Stimulated activated naive CD4-positive, alpha-beta T cell (primary cell): ENCODE data around the gene CRABP2.

Source experiments
- DNase-seq, 6 experiments: peaks; one replicate each; lab custom pipeline; 2025; lab: John Stamatoyannopoulos, UW

Gene CRABP2

DNA sequence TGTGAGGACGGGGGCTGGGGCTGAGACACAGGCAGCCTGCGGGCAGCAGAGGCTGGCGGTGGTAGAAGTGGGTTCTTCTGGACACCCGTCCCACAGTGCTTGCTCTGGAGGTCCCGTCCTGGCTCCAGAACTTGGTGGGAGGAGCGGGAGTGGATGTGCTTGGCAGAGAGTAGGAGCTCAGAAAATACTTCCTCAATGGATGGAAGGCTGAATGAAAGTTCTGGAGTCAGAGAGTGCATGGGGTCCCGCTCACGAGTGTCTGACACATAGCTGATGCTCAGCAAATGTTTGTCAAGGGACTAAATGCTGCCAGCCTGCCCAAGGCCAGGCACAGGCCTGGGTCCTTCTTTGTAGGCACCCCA lies 14.7 kb downstream of the CRABP2 start:
- DNase-seq, result no peak

DNA sequence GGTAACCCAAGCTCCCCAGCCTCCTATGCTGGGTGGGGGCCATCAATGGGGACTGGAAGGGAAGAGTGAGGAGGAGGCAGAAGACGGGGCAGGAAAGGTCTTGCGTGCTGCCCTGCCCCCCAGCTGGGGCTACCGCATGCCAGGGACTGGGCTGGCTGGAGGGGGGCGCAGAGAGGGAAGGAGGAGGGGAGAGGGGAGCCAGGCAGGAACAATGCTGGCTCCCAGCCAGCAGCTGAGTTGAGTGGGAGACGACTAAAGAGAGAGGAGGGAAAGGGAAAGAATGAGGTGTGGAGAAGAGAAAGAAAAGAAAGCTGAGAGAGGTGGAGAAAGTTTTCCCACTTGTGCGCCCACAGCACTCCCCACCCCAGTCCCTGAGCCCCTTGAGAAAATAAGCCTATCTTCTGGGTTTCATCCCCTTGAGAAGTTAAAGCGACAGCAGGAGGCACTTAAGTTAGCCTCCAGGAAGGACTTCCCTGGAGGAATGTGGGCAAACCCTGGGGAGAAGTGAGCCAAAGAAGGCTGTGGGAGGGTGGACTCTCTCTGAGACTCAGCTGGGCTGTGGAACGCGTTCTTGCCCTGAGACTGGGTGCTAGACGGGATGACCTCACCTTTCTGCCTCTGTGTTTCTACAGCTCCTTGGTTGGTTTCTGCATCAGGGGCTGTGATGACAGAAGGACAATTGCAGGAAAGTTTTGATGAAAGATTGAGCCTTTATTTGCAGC lies 15.3 kb downstream of the CRABP2 start:
- no peak for DNase-seq

DNA sequence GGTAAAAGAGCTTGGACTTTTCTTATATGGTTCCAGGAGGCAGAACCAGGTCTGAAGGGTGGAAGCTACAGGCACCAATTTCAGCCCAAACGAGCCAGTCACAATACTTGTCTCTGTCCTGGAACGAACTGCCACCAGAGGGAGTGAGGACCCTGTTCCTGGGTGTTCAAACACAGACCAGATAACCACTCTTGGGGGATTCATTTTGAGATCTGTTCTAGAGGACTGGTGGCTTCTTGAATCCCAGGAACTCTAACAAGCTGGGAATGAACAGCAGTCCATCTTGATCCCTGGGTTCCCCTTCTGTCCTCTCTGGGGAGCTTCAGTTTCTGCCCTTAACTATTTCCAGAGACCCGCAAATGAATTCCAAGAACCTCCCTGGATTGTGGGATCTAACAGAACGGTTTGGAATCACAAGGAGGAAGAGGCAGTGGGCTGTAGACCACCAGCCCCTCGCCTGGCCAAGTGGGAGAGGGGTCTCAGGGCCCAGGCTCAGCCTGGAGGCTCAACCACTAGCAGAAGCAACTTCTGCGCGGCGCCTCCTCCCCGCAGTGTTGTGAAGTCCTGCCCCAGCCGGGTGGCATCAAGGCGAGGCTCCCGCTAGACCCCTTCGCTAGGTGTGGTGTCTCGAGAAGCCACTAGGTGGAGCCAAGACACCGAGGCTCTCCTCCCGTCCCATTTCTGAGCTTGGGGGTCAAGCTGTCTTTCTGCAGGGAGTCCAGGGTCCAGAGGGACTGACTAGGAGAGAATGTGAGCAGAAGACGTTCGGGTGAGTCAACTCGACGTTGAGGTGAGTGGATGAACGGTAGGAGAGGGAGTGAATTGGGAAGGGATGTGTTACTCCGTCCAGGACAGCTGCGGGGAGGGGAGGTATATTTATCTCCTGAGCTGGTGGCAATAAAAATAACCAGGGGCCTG lies 16.1 kb downstream of the CRABP2 start:
- DNase-seq, result peak; percentile 50 to 80 (median 68)

DNA sequence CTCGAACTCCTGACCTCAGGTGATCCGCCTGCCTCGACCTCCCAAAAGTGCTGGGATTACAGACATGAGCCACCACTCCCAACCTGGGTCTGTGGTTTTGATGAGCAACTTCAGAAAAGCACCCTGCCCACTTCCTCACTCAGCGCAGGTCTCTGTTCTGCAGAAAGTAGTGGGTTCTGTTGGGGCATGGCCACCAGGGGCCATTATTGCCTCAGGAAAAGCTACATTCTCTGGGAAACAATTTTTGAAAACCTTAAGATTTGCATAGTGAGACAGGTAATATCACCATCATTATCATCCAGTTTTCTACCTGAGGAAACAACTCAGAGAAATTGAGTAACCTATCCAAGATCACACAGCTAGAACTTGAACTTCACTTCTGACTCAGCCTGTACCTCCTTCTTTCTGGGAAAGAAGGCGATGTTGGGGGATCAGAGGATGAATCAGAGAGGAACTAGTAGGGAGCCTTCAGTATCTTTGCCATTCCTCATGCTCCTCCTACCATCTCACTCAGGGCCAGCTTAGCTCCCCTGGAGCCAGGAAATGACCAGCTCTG lies 21.1 kb downstream of the CRABP2 start:
- DNase-seq, result peak in 2 of 6 experiments; percentile 27 to 41

DNA sequence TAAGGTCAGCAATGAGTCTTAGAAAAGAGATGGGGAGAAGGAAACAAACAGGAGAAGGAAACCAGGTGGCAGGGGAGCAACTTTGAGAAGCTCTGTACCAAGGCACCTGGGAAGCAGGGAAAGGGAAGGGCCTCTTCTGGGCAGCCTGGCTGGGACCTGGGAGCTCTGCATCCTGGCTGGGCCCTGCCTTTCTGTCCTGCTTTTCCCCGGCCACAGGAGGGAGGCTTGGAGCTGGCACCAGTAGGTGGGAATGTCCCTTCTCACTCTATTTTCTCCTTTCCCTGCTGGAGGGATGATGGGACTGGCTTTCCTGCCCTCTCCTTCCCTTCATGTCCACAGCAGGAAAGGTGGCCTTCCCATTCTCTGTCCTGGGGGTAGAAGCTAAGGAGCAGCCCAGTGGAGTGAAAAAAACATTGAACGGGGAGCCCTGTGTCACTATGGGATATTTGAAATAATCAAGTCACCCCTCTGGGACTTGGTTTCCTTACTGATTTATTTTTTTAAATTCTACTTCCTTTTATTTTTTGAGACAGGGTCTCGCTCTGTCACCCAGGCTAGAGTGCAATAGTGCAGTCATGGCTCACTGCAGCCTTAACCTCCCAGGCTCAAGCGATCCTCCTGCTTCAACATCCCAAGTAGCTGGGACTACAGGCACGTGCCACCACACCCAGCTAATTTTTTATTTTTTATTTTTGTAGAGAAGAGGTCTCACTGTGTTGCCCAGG lies 23.1 kb downstream of the CRABP2 start:
- no peak for DNase-seq

DNA sequence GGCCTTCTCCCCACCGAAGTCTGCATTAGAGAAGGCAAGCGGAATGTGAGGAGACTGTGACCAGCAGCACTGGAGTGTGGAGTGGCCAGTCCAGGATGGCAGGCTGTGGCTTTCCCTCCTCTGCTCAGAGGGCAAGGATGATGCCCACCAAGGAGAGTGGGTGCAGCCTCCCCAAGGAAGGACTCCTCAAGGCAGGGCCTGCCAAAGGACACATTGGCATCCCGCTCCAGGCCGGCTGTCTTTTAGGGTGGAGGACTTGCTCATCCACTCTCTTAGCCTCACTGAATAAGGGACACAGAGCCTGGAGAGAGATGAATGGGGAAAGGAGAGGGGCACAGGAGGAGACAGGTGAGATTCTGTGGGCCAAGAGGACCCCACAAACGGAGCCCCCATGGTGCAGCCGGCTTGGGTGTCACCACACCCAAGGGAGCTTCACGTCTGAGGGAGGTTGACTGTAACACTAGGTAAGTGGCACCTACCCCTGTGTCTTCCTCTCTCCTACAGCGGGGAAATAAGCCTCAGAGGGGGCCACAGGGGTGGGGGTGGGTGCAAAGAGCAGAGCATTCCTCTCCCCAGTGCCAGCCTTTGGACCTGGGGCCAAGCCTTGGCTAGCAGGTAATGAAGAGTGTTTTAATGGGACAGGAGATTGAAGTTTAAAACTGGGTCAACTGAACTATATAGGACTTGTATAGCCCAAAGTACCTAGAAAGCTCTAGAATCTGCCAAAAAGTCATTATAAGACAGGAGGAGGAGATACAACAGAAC lies 24.0 kb downstream of the CRABP2 start:
- no peak for DNase-seq

DNA sequence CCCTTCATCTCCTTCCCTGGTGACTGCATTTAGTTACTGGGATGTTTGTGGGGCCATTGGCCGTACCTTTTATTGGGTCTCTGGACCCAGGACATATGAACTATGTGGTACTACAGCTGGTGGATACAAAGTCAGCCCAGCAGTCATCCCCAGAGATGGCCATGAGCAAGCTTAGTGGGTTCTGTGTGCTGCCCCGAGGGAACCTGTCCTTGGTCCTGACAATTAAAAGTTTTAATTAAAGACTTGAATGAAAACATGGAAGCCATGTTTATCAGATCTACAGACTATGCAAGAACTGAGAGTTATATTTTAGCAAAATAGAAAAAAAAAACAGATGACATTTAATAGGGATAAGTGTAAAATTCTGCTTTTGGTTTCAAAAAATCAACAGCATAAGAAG lies 25.3 kb downstream of the CRABP2 start:
- DNase-seq, result no peak

DNA sequence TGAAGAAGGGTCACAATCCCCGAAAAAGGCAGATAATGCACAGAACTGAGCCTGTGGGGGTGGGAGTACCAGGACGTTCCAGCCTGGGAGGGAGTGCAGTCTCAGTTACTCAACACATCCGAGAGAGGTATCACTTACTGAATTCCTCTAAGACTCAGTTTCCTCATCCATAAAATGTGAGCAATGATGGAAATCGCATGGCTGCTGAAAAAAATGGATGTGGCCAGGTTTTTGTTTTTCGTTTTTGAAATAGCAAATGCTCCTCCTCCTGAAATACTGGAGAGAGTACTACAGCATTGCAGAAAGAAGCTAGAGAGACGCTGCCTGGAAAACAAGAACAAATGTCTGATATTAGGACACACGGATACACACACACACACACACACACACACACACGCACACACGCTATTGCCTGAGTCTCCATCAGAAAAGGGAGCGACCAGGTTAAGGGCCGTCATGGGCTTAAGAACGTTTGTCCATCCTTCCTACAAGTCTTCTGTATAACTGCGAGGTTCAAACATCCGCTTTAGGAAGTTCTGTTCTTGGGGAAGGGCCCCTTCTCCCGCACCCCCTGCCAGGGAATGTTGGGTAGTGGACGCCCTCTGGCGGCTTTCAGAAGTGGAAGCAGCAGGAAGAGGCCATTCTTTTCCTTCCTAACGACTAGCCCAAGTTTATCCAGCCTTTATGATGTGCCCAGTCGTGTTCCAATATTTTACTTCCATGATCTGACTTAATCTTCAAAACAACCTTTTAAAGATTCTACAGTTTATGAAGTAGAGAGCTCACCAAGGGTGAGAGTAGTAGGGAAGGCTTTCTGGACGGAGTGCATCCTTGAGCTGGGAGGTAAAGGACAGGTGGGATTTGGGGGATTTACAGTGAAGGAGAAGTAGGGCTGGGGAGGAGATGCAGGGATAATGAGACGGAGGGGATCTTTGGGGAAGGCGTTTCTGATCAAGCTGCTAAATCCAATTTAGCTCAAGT lies 27.5 kb downstream of the CRABP2 start:
- DNase-seq, result peak in 4 of 6 experiments; percentile 6 to 43 (median 22)

DNA sequence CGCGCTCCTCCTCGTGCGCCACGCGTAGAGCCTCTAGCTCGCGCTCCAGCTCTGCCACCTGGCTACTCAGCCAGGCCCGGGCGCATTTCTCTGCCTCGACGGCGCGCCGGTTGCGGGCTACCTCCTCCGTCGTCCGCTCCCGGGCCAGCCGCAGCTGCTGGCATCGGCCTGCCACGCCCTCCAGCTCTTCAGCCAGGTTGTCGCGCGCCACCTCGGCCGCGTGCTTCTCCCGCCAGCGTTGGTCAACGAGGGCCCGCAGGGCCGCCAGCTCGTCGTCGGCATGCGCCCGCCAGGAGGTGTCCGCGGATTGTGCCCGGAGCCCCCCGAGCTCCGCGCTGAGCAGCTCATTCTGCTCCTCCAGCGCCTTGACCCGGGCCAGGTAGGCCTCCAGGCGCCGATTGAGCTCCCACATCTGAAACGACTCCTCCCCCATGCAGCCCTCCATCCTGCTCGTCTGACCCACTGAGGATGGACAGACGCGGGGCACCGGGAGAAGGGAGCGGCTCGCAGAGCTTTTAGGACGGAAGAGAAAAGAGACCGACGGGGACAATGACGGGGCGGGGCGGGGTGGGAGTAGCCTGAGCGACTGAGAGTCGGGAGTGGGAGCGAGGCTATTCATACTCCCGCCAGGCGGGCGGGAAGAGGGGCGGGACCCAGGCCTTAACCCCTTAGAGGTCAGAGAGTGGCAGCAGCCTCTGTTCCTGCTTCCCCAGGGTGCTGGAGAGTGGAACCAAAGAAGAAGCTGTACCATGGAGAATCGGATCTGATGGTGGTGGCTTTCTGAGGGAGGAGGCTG lies 28.4 kb downstream of the CRABP2 start, which contains the start of gene NES:
TSS of gene NES (minus strand) at position 588 of the 796 bp plus-strand sequence. CDS start at position 445, 143 bp downstream.
- no peak for DNase-seq

DNA sequence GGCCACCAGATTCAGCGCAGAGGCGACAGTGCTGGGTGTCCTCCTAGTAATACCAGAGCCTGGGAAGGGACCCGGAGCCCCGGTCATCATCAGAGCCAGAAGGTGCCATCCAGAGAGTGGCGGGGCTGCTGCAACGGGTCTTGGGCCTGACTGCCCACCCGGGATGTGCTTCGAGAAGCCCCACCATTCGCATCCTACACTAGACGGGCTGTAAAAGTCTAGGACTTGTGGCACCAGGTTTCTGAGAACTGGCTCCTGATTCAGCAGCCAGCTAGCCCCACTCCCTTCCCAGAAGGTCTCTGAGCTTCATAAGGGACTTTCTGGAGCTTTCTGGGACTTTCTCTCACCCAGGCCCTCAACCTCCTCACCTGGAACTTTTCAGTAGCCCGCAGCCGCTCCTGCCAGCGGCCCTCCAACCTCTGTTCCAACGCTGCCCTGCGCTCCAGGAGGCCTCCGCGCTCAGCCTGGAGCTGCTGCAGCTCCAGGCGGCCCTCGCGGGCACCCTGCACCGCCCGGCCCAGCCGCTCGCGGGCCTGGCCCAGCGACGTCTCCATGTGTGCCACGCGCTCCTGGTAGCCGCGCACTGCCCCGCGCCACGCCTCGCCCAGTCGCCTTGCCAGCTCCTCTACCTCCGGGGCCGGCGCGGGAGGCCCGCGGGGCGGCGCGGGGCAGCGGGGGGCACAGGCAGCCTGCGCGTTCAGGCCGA lies 29.1 kb downstream of the CRABP2 start:
- DNase-seq, result no peak

DNA sequence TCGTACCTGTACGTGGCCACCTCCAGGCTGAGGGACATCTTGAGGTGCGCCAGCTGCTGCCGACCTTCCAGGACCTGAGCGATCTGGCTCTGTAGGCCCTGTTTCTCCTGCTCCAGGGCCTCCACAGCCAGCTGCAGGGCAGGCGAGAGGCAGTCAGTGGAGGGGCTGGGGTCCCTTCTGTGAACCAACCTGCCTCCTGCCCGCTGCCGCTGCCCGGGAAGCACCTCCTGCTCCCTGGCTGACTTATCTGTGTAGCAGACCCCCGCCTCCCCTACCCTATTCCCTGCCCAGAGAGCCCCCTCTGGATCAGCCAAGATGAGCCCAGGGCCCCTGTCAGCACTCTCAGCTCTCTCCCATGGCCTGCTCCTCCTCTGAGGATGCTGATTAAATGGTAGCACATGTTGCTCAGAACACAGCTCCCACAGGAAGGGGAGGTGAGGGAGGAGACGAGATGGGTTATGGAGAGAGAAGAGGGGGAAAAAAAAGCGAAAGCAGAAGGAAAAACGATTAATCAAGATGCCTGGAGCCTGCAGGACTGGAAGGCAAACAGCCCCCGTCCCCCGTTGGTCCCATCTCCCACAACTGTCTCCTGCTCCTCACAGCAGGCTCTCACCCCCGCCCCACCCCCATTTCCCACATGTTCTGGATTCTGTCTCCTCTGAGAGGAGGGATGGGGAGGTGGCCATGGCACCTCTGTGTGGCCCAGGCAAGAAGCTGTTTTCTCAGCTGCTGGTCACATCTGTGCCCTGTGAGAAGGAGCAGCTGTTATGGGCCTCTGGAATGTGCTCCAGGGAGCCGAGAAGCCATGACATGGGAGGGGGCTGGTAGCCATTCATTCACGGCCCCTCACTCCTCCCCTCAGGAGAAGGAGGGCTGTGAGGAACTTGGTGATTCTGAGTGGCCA lies 29.9 kb downstream of the CRABP2 start:
- DNase-seq, result no peak

DNA sequence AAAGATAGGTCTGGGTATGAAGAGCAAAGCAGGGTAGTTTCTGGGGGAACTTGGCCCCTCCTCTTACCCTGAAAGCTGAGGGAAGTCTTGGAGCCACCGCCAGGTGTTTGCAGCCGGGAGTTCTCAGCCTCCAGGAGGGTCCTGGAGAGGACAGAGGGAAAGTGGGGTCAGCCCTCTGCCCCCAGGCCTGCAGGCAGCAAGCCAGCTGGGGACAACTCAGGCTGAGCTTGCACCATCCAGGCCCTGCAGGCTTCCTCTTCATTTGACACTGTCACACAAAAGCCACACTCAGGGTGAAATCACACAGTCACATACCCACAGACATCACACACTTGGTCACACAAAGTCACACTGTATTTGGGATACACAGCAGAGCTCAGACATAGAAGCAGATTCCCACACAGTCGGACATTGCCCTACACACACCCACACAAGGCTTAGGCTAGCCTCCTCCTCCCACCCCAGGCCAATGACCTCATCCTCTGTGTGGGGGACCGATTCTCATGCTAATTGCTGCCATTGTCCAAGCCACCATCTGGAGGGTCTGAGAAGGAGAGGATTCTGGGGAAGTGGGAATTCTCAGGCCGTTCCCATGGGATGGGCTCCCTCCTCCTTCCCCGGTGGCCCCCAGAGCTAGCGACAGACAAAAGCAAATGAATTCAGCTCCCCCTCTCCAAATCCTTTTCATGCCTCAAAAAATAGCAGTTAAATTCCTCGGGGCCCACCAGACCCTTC lies 31.8 kb downstream of the CRABP2 start:
- no peak for DNase-seq

DNA sequence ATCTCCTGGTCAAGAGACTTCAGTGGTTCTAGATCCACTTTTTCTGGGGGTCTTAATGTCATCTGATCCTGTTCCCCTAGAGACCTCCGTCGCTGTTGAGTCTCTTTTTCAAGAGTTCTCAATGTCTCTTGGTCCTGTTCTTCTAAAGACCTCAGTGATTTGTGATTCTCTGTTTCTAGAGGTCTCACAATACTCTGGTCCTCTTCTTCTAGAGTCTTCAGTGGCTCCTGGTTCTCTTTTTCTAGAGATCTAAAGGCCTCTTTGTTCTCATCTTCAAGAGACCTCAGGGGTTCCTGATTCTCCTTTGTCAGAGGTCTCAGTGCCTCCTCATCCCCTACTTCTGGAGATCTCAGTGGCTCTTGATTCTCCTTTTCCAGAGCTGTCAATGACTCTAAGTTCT lies 33.6 kb downstream of the CRABP2 start:
- DNase-seq, result no peak

DNA sequence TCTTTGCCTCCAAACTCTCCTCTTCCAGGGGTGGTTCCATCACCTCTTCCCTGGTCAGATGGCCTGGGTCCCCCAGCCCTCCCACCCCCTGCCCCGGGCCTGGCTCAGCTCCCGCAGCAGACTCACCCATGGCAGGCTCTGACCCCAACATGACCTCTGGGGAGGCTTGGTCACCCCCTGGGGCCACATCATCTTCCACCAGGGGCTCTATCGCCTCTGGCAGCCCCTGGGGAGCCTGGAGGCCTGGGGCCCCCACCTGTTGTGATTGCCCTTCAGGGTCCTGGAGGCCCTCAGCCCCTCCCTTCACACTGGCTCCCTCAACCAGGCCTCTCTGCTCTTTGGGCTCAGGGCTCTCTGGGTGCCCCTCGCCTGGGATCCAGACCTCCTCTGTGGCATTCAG lies 34.6 kb downstream of the CRABP2 start:
- no peak for DNase-seq

DNA sequence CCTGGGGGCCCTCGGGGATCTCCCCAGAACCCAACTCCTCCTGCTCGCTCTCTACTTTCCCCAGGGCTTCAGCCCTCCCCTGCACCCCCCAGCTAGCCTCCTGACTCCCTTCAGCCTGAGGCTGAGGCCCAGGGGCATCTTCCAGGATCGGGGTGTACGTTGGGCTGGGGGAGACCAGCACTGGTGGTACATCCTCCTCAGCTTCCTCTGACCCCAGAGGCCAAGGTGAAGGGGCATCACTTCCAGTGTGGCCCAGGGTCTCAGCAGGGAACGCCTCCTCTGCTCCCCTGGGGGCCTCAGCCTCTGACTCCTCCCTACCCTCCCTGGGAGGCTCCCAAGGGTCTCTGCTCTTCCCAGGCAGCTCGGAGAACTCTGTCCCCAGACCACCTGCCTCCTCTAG lies 35.0 kb downstream of the CRABP2 start:
- DNase-seq, result no peak

DNA sequence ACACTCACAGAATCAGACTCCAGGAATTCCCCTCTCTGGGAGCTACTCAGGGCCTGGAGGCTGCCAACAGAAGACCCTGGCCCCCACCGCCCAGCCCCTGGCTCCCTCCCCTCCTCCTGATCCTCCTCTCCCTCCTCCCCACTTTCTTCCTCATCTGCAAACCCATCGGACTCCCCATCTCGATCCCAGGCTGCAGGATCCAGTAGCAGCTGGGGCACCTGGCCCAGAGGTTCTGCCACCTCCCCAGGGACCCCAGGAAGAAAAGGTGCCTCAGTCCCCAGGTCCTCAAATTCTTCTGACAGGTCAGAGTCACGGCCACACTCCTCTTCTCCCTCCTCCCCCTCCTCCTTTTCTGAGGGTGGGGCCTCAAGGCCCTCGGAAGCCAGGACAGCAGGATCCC lies 35.6 kb downstream of the CRABP2 start:
- DNase-seq, result no peak
